ENCODE results near the gene MVD.
A peak's percentile ranks its signal among the peaks of the same experiment; 100 is the strongest.

The MVD gene

GRCh38 chr16:88665148-88665547, 2.3 kb upstream of the MVD start:
- no peak overlapping the region for H3K4me3 ChIP-seq (replicated peaks; ENCODE audit: low read depth, low read length)
- H3K36me3 ChIP-seq (ENCODE audit: control insufficient read depth, insufficient read depth, low read length): peaks cover under 1% of the 10 kb centered on the region
- no peaks in the 10 kb centered on the region for H3K27me3 ChIP-seq (replicated peaks; ENCODE audit: control insufficient read depth, insufficient read depth, low read length)
- no peak for TF ChIP-seq CTCF (IDR thresholded peaks at IDR 0.05; ENCODE audit: insufficient read depth, low read length, poor library complexity, severe bottlenecking)
- no peak for DNase-seq (ENCODE audit: extremely low read depth, insufficient read length)

- TF ChIP-seq CTCF (IDR thresholded peaks at IDR 0.05; ENCODE audit: insufficient read depth, low read length, poor library complexity, severe bottlenecking): no peak
- DNase-seq (ENCODE audit: extremely low read depth, insufficient read length): peak; percentile 51
- no peaks in the 10 kb centered on the region for H3K27me3 ChIP-seq (replicated peaks; ENCODE audit: control insufficient read depth, insufficient read depth, low read length)
- peak overlapping the region; percentile 90 for H3K4me3 ChIP-seq (replicated peaks; ENCODE audit: low read depth, low read length)
- peaks cover 14% of the 10 kb centered on the region for H3K36me3 ChIP-seq (ENCODE audit: control insufficient read depth, insufficient read depth, low read length)
Observed at GRCh38 chr16:88662222-88662842, 559 bp downstream of the MVD start.

- TF ChIP-seq CTCF (IDR thresholded peaks at IDR 0.05; ENCODE audit: insufficient read depth, low read length, poor library complexity, severe bottlenecking): no peak
- peak overlapping the region; percentile 90 for H3K4me3 ChIP-seq (replicated peaks; ENCODE audit: low read depth, low read length)
- no peak for DNase-seq (ENCODE audit: extremely low read depth, insufficient read length)
- peaks cover 19% of the 10 kb centered on the region for H3K36me3 ChIP-seq (ENCODE audit: control insufficient read depth, insufficient read depth, low read length)
- H3K27me3 ChIP-seq (replicated peaks; ENCODE audit: control insufficient read depth, insufficient read depth, low read length): no peaks in the 10 kb centered on the region
Observed at GRCh38 chr16:88661468-88661867, 1.4 kb downstream of the MVD start.

- H3K4me3 ChIP-seq (replicated peaks; ENCODE audit: low read depth, low read length): no peak overlapping the region
- TF ChIP-seq CTCF (IDR thresholded peaks at IDR 0.05; ENCODE audit: insufficient read depth, low read length, poor library complexity, severe bottlenecking): no peak
- no peaks in the 10 kb centered on the region for H3K27me3 ChIP-seq (replicated peaks; ENCODE audit: control insufficient read depth, insufficient read depth, low read length)
- H3K36me3 ChIP-seq (ENCODE audit: control insufficient read depth, insufficient read depth, low read length): peaks cover 37% of the 10 kb centered on the region
- DNase-seq (ENCODE audit: extremely low read depth, insufficient read length): no peak
Observed at GRCh38 chr16:88659160-88659559, 3.7 kb downstream of the MVD start.

- peaks cover 37% of the 10 kb centered on the region for H3K36me3 ChIP-seq (ENCODE audit: control insufficient read depth, insufficient read depth, low read length)
Observed at GRCh38 chr16:88658714-88659113, 4.2 kb downstream of the MVD start.

More at GRCh38 chr16:88658714-88659113, 4.2 kb downstream of the MVD start:
- no peak for TF ChIP-seq CTCF (IDR thresholded peaks at IDR 0.05; ENCODE audit: insufficient read depth, low read length, poor library complexity, severe bottlenecking)
- Histone ChIP-seq H3K4me3 (replicated peaks; ENCODE audit: low read depth, low read length) (no peak overlapping the region), H3K27me3 (replicated peaks; ENCODE audit: control insufficient read depth, insufficient read depth, low read length) (no peaks in the 10 kb centered on the region)
- no peak for DNase-seq (ENCODE audit: extremely low read depth, insufficient read length)
